ENCODE data around the gene CDH26. TPM values are rescaled to one million over a fixed set of nuclear protein-coding genes. Genes with fewer than 3 reads are reported as not detected.

The CDH26 gene
- not detected for total RNA-seq

DNA sequence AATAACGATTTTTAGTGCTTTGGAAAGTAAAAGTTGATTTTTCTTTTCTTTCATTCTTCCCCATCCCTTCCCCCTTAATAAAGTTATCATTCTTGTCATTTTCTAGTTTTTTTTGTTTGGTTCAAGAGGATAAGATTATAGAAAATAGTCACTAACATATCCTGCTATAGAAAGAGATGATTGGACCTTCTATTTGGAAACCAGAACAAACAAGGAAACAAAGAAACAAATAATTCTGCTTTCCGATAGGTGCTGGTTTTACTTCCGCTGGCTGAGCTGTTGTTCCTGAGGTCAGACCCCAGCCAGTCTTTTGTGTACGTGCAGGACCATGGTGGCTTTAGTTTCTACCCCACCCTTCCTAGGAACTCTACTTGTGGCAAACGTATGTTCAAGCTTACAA, at the start of gene CDH26:
Gene CDH26, plus strand, starts transcription at position 301 of the 400 bp plus-strand sequence. CDS start 304 bp downstream, outside the sequence.
- no peak for DNase-seq (ENCODE audit: low spot score in 2 of 2)
- H3K36me3 ChIP-seq, result no peaks in the 10 kb centered on the region
- H3K27ac ChIP-seq, result no peak within 1 kb of the TSS
- no peaks in the 10 kb centered on the region for H3K9me3 ChIP-seq
- no peaks in the 10 kb centered on the region for H3K27me3 ChIP-seq
- TF ChIP-seq, protein P1, sequence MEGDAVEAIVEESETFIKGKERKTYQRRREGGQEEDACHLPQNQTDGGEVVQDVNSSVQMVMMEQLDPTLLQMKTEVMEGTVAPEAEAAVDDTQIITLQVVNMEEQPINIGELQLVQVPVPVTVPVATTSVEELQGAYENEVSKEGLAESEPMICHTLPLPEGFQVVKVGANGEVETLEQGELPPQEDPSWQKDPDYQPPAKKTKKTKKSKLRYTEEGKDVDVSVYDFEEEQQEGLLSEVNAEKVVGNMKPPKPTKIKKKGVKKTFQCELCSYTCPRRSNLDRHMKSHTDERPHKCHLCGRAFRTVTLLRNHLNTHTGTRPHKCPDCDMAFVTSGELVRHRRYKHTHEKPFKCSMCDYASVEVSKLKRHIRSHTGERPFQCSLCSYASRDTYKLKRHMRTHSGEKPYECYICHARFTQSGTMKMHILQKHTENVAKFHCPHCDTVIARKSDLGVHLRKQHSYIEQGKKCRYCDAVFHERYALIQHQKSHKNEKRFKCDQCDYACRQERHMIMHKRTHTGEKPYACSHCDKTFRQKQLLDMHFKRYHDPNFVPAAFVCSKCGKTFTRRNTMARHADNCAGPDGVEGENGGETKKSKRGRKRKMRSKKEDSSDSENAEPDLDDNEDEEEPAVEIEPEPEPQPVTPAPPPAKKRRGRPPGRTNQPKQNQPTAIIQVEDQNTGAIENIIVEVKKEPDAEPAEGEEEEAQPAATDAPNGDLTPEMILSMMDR (IDR thresholded peaks at IDR 0.05), result no peak
- H3K4me3 ChIP-seq, result no peak within 1 kb of the TSS
- H3K4me1 ChIP-seq, result no peaks in the 10 kb centered on the region
- intact Hi-C loops (cut with DNase I), result no loop called here

DNA sequence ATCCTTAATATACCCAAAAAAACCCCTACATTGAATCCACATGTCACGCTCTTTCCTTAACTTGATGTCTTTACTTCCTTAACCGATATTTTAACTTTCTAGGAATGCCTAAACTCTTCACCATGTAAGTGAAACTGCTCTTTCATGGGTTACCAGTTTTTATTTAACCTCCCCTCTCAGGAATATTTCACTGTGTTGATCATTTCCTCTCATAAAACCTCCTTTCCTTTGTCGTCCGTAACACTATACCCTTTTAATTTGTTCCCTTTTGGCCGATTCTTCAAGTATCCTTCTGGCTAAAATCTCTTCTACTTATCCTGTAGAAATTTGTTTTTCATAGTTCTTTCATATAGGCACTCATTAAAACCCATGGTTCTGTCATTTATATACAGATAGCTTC, 49.4 kb upstream of the CDH26 start:
- TF ChIP-seq, protein P1 (IDR thresholded peaks at IDR 0.05), result no peak
- H3K27me3 ChIP-seq, result no peaks in the 10 kb centered on the region
- H3K4me3 ChIP-seq, result no peak overlapping the region
- no peak overlapping the region for H3K27ac ChIP-seq
- intact Hi-C loops (cut with DNase I), result no loop called here
- H3K9me3 ChIP-seq, result no peaks in the 10 kb centered on the region
- H3K4me1 ChIP-seq, result no peaks in the 10 kb centered on the region
- H3K36me3 ChIP-seq, result no peaks in the 10 kb centered on the region
- DNase-seq (ENCODE audit: low spot score in 2 of 2), result no peak

DNA sequence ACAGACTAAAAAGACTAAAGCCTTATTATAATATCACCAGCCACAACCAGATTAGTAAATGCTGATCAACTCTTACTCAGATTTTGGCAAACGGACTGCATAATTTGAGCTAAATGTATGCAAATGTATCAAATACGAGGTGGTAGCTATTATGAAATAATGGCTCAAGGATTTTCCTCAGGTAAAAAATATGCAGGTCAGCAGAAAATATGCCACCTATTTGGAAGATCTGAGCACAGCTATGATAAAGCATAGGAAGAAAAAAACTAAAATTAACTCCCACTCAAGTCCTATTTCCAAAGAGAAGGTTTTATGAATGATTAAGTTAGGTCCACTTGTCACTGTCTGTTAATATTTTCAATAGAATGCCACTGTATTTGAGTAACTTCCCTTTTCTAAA, 47.2 kb upstream of the CDH26 start:
- no peaks in the 10 kb centered on the region for H3K4me1 ChIP-seq
- H3K4me3 ChIP-seq, result no peak overlapping the region
- TF ChIP-seq, protein P1 (IDR thresholded peaks at IDR 0.05), result no peak
- H3K9me3 ChIP-seq, result no peaks in the 10 kb centered on the region
- H3K27ac ChIP-seq, result no peak overlapping the region
- H3K36me3 ChIP-seq, result no peaks in the 10 kb centered on the region
- intact Hi-C loops (cut with DNase I), result no loop called here
- H3K27me3 ChIP-seq, result no peaks in the 10 kb centered on the region
- DNase-seq (ENCODE audit: low spot score in 2 of 2), result no peak

DNA sequence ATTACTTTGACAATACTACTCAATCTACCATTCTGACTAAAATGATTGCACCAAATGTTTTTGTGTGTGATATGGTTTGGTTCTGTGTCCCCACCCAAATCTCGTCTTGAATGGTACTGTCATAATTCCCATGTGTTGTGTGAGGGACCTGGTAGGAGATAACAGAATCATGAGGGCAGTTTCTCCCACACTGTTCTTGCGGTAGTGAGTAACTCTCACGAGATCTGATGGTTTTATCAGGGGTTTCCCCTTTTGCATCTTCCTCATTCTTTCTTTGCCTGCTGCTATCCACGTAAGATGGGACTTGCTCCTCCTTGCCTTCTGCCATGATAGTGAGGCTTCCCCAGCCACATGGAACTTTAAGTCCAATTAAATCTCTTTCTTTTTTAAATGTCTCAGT, 45.6 kb upstream of the CDH26 start:
- intact Hi-C loops (cut with DNase I), result no loop called here
- Histone ChIP-seq H3K36me3 (no peaks in the 10 kb centered on the region), H3K27me3 (no peaks in the 10 kb centered on the region), H3K9me3 (no peaks in the 10 kb centered on the region), H3K4me3 (no peak overlapping the region), H3K27ac (no peak overlapping the region), H3K4me1 (no peaks in the 10 kb centered on the region)
- TF ChIP-seq, protein P1 (IDR thresholded peaks at IDR 0.05), result no peak
- no peak for DNase-seq (ENCODE audit: low spot score in 2 of 2)

DNA sequence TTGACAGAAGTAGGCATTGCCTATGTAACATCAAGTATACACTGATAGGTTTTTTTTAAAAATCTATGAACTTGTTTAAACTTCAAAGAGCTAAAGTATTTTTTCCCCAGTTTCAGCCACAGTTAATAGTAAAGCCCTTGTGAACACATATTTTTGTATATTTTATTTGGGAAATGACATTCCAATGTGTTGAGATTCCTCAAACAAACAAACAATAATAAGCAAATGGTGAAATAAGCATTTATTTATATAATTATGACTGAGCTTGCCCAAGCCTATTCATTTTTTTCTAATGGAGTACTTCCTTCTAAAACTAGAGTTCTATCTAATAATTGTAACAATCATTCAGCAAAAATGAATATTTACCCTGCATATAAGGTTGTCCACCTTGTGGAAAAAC, 37.3 kb upstream of the CDH26 start:
- no peaks in the 10 kb centered on the region for H3K4me1 ChIP-seq
- H3K27me3 ChIP-seq, result no peaks in the 10 kb centered on the region
- H3K9me3 ChIP-seq, result no peaks in the 10 kb centered on the region
- no peaks in the 10 kb centered on the region for H3K36me3 ChIP-seq
- TF ChIP-seq, protein P1 (IDR thresholded peaks at IDR 0.05), result no peak
- intact Hi-C loops (cut with DNase I), result no loop called here
- no peak overlapping the region for H3K4me3 ChIP-seq
- no peak for DNase-seq (ENCODE audit: low spot score in 2 of 2)
- no peak overlapping the region for H3K27ac ChIP-seq

DNA sequence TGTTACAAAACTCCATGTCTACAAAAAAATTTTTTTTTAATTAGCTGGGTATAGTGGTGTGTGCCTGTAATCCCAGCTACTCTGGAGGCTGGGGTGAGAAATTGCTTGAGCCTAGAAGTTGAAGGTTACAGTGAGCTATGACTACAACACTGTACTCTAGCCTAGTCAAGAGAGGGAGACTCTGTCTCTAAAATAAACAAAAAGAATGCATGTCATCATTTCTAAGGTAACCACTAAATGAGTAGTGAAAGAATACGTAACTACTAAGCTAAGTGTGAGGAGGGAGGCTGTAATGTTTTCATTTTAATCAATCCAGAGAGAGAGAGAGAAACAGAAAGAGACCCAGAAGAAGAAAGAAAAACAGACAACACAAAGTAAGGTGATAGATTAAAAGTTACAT, 34.7 kb upstream of the CDH26 start:
- Histone ChIP-seq H3K36me3 (no peaks in the 10 kb centered on the region), H3K27me3 (no peaks in the 10 kb centered on the region), H3K9me3 (no peaks in the 10 kb centered on the region), H3K4me3 (no peak overlapping the region), H3K4me1 (no peaks in the 10 kb centered on the region), H3K27ac (no peak overlapping the region)
- TF ChIP-seq, protein P1 (IDR thresholded peaks at IDR 0.05), result no peak
- DNase-seq (ENCODE audit: low spot score in 2 of 2), result no peak
- intact Hi-C loops (cut with DNase I), result no loop called here
